B cell (primary cell): ENCODE data around the gene CCDC112. TPM values are rescaled to one million over a fixed set of nuclear protein-coding genes. Genes with fewer than 3 reads are reported as not detected.

ENCODE experiments used
- ATAC-seq: fragments of 200-7000 bp; cut with Tn5 transposase; one replicate; pipeline ENCODE4 v1.10.0; 2021; ENCODE audit warnings: low read depth, mild to moderate bottlenecking, moderate number of reproducible peaks, moderate library complexity
- CTCF ChIA-PET: fragments of 350-600 bp; sonication (Branson Sonifier 250); formaldehyde crosslinking; loops from one replicate; lab custom pipeline; 2021; ENCODE audit warnings: antibody characterized with exemption, inconsistent platforms; lab: Charles Lee
- POLR2A ChIA-PET: fragments of 350-600 bp; sonication (Branson Sonifier 250); formaldehyde crosslinking; loops from one replicate; lab custom pipeline; 2021; ENCODE audit warnings: antibody characterized with exemption; lab: Charles Lee
- DNase-seq: peaks from one replicate; pipeline ENCODE4 v3.0.0; 2013
- H2AFZ ChIP-seq: 2 replicates; pipeline ENCODE4 v1.6.1; 2012; ENCODE audit warnings: mild to moderate bottlenecking, low read depth, low read length; ENCODE audit not compliant: insufficient read depth, poor library complexity, severe bottlenecking
- H3K27ac ChIP-seq, 2 donors: 1 replicate in 1 of 2; 2 replicates in 1 of 2; pipeline ENCODE4 v1.5.1; 2012 to 2013; ENCODE audit warnings: low read length in 2 of 2, mild to moderate bottlenecking in 2 of 2, moderate library complexity in 1 of 2
- H3K27me3 ChIP-seq, 4 experiments: fragments of 200-600 bp in 1 of 4; sonication (generic) in 1 of 4; replicated peaks in 1 of 4; 1 replicate in 2 of 4; 2 replicates in 2 of 4; pipeline versions ENCODE4 v1.6.1 to v1.7.0; 2013 to 2016; ENCODE audit warnings: low read length in 3 of 4, mild to moderate bottlenecking in 2 of 4, mixed read lengths in 1 of 4, moderate library complexity in 1 of 4; ENCODE audit not compliant: insufficient read depth in 4 of 4, control insufficient read depth in 3 of 4; ENCODE audit errors: control extremely low read depth in 1 of 4
- H3K36me3 ChIP-seq, 2 experiments: replicated peaks in 1 of 2; 1 replicate in 1 of 2; 2 replicates in 1 of 2; pipeline versions ENCODE4 v1.6.1 to v1.7.1; 2013; ENCODE audit warnings: low read length in 1 of 2; ENCODE audit not compliant: insufficient read depth in 2 of 2, control insufficient read depth in 1 of 2; ENCODE audit errors: control extremely low read depth in 1 of 2, extremely low read depth in 1 of 2
- H3K4me1 ChIP-seq, 2 donors: fragments of 200-600 bp in 1 of 2; sonication (generic) in 1 of 2; 1 replicate in 1 of 2; 2 replicates in 1 of 2; pipeline versions ENCODE4 v1.5.1 to v1.6.1; 2013 to 2017; ENCODE audit warnings: low read length in 2 of 2; ENCODE audit not compliant: control insufficient read depth in 2 of 2, insufficient read depth in 2 of 2
- H3K4me2 ChIP-seq: replicated peaks from 2 replicates; pipeline ENCODE3; 2012; ENCODE audit warnings: mild to moderate bottlenecking, low read depth, low read length; ENCODE audit not compliant: poor library complexity, severe bottlenecking
- H3K4me3 ChIP-seq, 5 experiments: fragments of 200-600 bp in 1 of 5; sonication (generic) in 1 of 5; 1 replicate in 3 of 5; 2 replicates in 2 of 5; pipeline versions ENCODE4 v1.5.1 to v1.7.0; 2011 to 2016; ENCODE audit warnings: low read length in 4 of 5, mild to moderate bottlenecking in 4 of 5, low read depth in 2 of 5, control low read depth in 1 of 5, moderate library complexity in 1 of 5; ENCODE audit not compliant: insufficient read depth in 1 of 5; ENCODE audit errors: control extremely low read depth in 1 of 5, extremely low read depth in 1 of 5
- H3K79me2 ChIP-seq: fragments of 200-600 bp; sonication (generic); one replicate; pipeline ENCODE4 v1.6.0; 2016; ENCODE audit warnings: low read length; ENCODE audit not compliant: control insufficient read depth, insufficient read depth
- H3K9ac ChIP-seq: fragments of 200-600 bp; sonication (generic); 2 replicates; pipeline ENCODE4 v1.6.1; 2017; ENCODE audit warnings: mild to moderate bottlenecking, low read length, moderate library complexity
- H3K9me3 ChIP-seq, 3 donors: one replicate each; pipeline versions ENCODE4 v1.6.1 to v1.7.1; 2013; ENCODE audit warnings: low read length in 2 of 3; ENCODE audit not compliant: control insufficient read depth in 2 of 3, insufficient read depth in 1 of 3; ENCODE audit errors: control extremely low read depth in 1 of 3
- H4K20me1 ChIP-seq: 2 replicates; pipeline ENCODE4 v1.6.0; 2012; ENCODE audit warnings: mild to moderate bottlenecking, low read length; ENCODE audit not compliant: insufficient read depth, control insufficient read depth, poor library complexity, severe bottlenecking
- H3K27ac Mint-ChIP-seq: one replicate; pipeline ENCODE4 v1.8.0; 2021; ENCODE audit warnings: mixed read lengths
- H3K27me3 Mint-ChIP-seq: one replicate; pipeline ENCODE4 v1.8.0; 2021; ENCODE audit warnings: mixed read lengths
- H3K4me1 Mint-ChIP-seq: one replicate; pipeline ENCODE4 v1.8.0; 2021; ENCODE audit warnings: mixed read lengths
- H3K4me3 Mint-ChIP-seq: one replicate; pipeline ENCODE4 v1.8.0; 2021; ENCODE audit warnings: mixed read lengths
- H3K9me3 Mint-ChIP-seq: one replicate; pipeline ENCODE4 v1.8.0; 2022; ENCODE audit warnings: mixed read lengths; ENCODE audit not compliant: insufficient read depth
- EZH2 ChIP-seq: IDR thresholded peaks from 2 replicates; pipeline ENCODE4 v1.6.1; 2012; ENCODE audit warnings: borderline replicate concordance, low read depth, mild to moderate bottlenecking, moderate library complexity, low read length; ENCODE audit not compliant: insufficient read depth, poor library complexity, severe bottlenecking
- WGBS: methylation state at CpG from one replicate; pipeline ENCODE4 v1.1.5; 2013; ENCODE audit warnings: missing lambda C conversion rate; ENCODE audit not compliant: insufficient coverage; 5-methylcytosine and 5-hydroxymethylcytosine counted together
- intact Hi-C: fragments of 100-400 bp; cut with micrococcal nuclease; formaldehyde crosslinking; loops from one replicate; pipeline ENCODE4 v1.10.0; 2022
- polyA plus RNA-seq: library from polyadenylated mRNA; depleted of rRNA; stranded (reverse); fragments of >200 nt; gene quantifications from 2 replicates; pipeline ENCODE4 v1.2.3, GENCODE V29; 2012
- total RNA-seq, 2 donors: library from RNA; stranded (reverse); fragments of 120-200 nt in 1 of 2; gene quantifications; 1 replicate in 1 of 2; 2 replicates in 1 of 2; pipeline versions ENCODE4 v1.2.3 to v1.2.4, GENCODE V29; 2013 to 2022
- TF ChIP-seq, protein P1 (sequence below): fragments of 200-600 bp; IDR thresholded peaks from one replicate; pipeline ENCODE4 v1.8.0; 2022; ENCODE audit warnings: antibody characterized with exemption, mild to moderate bottlenecking

CCDC112 gene
- total and polyA plus RNA-seq, 2 donors (not counting 1 experiment from before 2014, with no cell fraction given), result 3.7 to 9.6 TPM

DNA sequence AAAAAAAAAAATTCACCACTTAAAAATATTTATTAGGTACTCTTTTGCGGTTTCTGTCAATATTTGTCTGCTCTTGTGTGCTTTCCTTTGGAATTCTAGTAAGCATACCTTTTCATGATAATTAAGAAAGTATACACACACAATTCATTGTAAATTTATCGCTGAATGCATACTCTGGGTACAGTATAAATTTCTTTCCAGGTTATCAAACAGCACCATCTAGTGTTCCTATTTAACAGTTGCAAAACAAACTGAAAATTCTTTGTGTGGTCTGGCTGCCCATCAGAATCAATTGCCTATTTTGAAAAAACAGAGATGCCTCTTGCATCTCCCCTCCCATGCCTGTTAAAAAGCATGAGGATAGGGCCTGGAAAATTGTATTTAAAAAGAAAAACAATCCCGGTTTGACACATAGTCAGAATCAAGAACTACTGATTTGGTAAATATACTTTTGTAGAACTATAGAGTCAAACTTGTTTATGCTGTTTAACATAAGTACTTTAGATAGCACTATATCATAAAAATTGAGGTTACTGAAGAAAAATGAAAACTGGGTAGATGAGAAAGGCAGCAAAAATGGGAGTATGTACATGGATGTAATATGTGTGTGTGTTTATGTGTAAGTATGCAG is 50.0 kb downstream of the CCDC112 start:
- H3K4me1 Mint-ChIP-seq, result peaks cover 15% of the 10 kb centered on the region
- H3K36me3 ChIP-seq, result peaks cover 5 to 16% of the 10 kb centered on the region in 2 experiments
- DNase-seq, result peak; percentile 58
- no CpG with 5 or more reads among the region's 3 CpGs for WGBS
- no peak overlapping the region for H3K27ac Mint-ChIP-seq
- no peaks in the 10 kb centered on the region for H3K9me3 ChIP-seq
- H3K27me3 Mint-ChIP-seq, result no peaks in the 10 kb centered on the region
- H3K27me3 ChIP-seq, result no peaks in the 10 kb centered on the region
- H3K79me2 ChIP-seq, result peaks cover 54% of the 10 kb centered on the region
- H3K4me1 ChIP-seq, result no peaks in the 10 kb centered on the region
- no peak for TF ChIP-seq EZH2
- TF ChIP-seq, protein P1, sequence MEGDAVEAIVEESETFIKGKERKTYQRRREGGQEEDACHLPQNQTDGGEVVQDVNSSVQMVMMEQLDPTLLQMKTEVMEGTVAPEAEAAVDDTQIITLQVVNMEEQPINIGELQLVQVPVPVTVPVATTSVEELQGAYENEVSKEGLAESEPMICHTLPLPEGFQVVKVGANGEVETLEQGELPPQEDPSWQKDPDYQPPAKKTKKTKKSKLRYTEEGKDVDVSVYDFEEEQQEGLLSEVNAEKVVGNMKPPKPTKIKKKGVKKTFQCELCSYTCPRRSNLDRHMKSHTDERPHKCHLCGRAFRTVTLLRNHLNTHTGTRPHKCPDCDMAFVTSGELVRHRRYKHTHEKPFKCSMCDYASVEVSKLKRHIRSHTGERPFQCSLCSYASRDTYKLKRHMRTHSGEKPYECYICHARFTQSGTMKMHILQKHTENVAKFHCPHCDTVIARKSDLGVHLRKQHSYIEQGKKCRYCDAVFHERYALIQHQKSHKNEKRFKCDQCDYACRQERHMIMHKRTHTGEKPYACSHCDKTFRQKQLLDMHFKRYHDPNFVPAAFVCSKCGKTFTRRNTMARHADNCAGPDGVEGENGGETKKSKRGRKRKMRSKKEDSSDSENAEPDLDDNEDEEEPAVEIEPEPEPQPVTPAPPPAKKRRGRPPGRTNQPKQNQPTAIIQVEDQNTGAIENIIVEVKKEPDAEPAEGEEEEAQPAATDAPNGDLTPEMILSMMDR, result peak; percentile 93
- intact Hi-C loops, result loop anchor here (1.0 to 5.0 kb wide), 4 partner anchors 39 to 1569 kb away; no protein-coding TSS in a partner anchor
- peaks cover 67% of the 10 kb centered on the region for H4K20me1 ChIP-seq
- H3K9me3 Mint-ChIP-seq, result no peaks in the 10 kb centered on the region
- peak; percentile 53 for ATAC-seq
- H3K4me3 Mint-ChIP-seq, result no peak overlapping the region
- no peak overlapping the region for H3K27ac ChIP-seq
- ChIA-PET CTCF (interaction anchor here (0.7 to 14.2 kb wide), 12 partner anchors 15 to 1635 kb away, joined by 3 to 194 read pairs (median 5); partner anchors contain the start of gene PGGT1B), POLR2A (no interaction called here)
- H3K4me2 ChIP-seq, result no peak overlapping the region
- H3K4me3 ChIP-seq, result no peak overlapping the region
- H3K9ac ChIP-seq, result no peak overlapping the region
- H2AFZ ChIP-seq, result no peak overlapping the region

DNA sequence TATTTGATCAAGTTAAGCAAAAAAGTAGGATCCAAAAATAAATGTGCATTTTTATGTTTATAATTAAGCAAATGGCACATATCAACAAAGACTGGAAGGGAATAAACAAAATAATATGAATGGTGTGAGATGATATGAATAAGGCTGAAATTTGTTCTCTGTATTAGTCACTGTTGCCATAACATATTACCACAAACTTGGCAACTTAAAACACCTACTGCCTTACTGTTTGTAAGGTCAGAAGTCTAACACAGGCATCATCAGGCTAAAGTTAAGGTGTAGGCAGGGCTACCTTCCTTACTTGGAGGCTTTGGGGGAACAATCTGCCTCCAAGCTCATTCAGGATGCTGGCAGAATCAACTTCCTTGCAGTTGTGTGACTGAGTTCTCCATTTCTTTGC is 53.0 kb downstream of the CCDC112 start:
- Histone ChIP-seq H3K4me2 (no peak overlapping the region), H3K36me3 (peaks cover 8 to 38% of the 10 kb centered on the region in 2 experiments), H3K9me3 (no peaks in the 10 kb centered on the region), H3K4me1 (no peaks in the 10 kb centered on the region), H3K9ac (no peak overlapping the region), H3K4me3 (no peak overlapping the region), H3K27me3 (no peaks in the 10 kb centered on the region), H4K20me1 (peaks cover 74% of the 10 kb centered on the region), H3K79me2 (peaks cover 48% of the 10 kb centered on the region), H3K27ac (no peak overlapping the region), H2AFZ (no peak overlapping the region)
- H3K9me3 Mint-ChIP-seq, result no peaks in the 10 kb centered on the region
- DNase-seq, result no peak
- intact Hi-C loops, result no loop called here
- no peaks in the 10 kb centered on the region for H3K27me3 Mint-ChIP-seq
- ChIA-PET POLR2A (no interaction called here), CTCF (interaction anchor here (14.2 kb wide), 1 partner anchor 144 kb away, joined by 194 read pairs; no protein-coding TSS in a partner anchor)
- no peak for ATAC-seq
- H3K27ac Mint-ChIP-seq, result no peak overlapping the region
- TF ChIP-seq, protein P1, result no peak
- TF ChIP-seq EZH2, result no peak
- H3K4me3 Mint-ChIP-seq, result no peak overlapping the region
- peaks cover 8% of the 10 kb centered on the region for H3K4me1 Mint-ChIP-seq
